Fibroblast of skin of right biceps (primary cell): ENCODE measurements around the gene SHC1.

ENCODE experiments used
- DNase-seq: peaks from one replicate; pipeline ENCODE4 v3.0.0-alpha.2; 2013

Gene SHC1

DNA sequence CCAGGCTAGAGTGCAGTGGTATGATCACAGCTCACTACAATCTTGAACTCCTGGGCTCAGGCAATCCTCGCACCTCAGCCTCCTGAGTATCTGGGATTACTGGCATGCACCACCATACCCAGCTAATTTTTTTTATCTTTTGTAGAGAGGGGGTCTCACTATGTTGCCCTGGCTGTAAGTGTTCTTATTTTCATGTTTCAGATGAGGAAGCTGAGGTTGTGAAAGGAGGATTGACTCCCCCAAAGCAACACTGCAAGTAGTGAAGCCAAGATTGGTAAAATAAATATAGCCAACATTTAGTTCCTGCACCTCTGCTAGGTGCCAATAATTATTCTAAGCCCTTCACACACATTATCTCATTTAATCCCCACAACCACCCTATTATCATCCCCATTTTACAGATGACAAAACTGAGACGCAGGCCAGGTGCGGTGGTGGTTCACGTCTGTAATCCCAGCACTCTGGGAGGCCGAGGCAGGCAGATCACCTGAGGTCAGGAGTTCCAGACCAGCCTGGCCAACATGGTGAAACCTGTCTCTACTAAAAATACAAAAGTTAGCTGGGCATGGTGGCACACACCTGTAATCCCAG, 36.1 kb downstream of the SHC1 start:
- no peak for DNase-seq

DNA sequence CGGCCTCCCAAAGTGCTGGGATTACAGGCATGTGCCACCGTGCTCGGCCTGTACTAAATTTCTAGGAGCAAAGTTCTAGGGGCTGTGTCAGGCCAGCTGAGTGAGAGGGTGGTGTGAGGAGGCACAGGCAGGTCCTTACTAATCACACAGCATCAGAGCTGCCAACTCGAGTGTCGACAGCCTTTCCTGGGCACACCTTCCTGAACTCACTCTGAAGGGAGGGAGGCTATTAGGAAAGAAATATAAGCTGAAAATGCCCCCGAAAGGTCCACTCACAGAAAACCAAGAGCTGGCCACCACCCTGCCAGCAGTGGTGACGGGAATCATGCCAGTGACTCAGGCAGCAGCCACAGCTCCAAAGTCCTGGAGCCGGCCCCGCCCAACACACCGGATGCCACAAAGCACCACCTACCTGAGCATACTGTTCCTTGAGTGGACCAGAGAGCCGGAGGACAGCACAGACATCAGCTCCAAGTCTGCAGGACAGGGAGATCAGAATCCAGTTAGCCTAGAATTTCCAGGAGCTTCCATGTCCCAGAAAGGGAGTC, 38.5 kb downstream of the SHC1 start:
- DNase-seq, result no peak

DNA sequence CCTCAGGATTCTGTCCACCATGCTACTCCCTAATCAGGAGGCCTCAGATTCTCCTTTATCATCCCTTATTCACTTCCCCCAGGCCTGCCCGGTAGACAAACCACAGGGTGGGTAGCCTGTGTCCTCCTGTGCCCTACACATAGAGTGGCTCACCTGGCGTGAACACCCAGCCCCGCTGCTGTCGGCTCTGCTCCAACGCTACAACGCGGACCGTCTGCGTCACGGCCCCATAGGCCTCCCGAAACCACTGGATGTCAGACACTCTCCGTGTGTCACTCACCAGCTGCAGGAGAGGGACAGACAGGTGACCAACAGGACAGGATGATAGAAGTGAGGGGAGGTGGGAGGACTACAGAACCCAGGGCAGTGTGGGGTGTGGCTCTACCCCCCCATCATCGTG, 44.3 kb downstream of the SHC1 start:
- DNase-seq, result no peak

DNA sequence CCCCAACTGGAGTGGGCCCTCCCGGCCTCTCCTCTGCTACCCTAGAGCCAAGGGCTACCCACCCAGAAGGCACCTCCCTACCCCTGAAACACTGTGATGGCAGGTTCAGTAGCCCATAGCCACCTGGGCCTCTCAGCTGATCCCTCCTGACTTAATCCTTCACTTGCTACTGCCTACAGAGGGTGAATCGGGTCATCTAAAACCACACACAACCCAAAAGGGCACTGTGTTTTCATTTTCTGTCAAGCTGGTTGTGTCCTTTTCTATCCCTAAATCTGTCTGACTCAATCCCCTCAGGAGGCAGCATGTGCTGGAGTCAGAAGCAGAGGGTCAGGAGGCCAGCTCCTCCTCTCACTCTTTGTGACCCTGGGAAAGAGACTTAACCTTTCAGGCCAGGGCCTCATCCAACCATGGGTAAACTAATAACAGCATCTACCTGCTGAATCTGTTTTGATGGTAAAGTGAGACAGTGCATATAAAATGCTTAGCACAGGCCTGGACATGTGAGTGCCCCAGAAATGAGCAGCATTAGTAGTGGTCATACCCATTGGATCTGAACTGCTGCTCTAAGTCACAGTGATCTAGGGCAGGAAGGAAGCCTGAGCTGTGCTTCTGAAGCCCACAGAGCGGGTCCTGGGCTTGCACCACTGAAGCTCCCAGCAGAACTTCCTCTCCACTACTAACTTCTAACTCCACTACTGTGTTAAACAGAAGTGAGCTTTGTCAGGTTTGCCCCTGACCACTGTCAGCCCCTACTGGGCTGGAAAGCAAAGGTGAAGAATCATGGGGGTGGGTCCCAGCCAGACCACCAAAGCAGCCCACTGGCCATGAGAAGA, 45.0 kb downstream of the SHC1 start:
- DNase-seq, result no peak

DNA sequence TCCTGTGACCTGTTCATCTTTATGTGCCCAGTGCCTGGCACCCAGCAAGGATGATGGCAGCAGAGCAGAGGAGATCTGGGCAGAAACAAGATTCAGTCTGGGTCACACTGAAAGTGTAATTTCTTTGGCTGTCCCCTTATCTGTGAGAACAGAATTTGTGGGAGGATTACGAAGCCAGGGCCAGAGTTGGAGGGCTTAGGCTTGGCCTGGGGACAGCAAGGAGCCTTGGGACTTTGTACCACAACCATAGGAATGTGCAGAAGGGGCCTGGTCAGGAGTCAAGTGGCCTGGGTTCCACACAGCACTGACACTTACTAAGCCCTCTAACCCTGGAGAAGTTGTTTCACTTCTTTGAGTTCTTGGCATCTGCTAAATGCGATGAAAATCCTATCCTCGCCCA, 46.9 kb downstream of the SHC1 start:
- no peak for DNase-seq

DNA sequence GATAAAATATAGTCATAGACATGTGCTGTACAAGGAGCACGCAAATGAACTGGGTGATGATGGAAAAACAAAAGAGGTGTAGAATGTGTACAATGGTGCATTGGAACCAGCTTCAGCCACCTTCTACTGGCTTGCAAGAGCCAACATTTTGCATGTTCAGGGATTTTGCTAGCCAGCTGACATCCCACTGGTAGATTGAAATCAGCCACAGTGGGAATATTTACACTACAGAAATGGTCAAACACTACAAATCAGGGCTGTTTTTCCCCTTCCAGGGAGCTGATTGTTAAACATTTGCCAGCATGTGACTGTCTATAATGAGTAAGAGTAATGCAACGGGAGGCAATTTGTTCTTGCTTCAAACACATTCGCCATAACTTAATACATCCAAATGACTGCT, 57.3 kb downstream of the SHC1 start:
- no peak for DNase-seq

DNA sequence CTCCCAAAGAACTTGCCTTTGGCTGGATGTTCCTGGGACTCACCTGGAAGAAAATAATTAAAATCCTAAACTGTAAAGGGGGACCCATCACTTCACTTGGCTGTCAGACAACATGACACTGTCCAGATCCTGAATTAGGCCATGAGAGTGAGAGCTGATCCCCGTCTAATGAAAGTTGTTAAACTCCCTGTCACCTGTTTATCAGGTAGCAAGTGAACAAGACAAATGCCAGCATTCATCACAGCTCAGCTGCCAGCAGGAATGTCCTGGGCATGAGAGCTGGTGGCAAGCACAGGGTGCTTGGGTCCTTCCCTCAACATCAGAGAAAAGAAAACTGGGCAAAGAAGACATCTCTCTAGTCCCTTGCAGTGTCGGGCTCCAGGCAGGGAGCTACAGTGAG, 57.8 kb downstream of the SHC1 start:
- DNase-seq, result no peak
